HL-60/S4 treated with phorbol 12-myristate 13-acetate at 8.2 ng/mL for 4 days and 3 days (cell line): ENCODE results near the gene ATIC.

ENCODE experiments used
- in situ Hi-C: fragments of 300-500 bp; cut with MboI; formaldehyde crosslinking; loops from 2 replicates; pipeline ENCODE4 v1.15.0; 2022; ENCODE audit warnings: low sequenced_read_pairs

The ATIC gene

GRCh38 chr2:215314896-215315295 lies 3.0 kb downstream of the ATIC start:
- in situ Hi-C loops: no loop called here

GRCh38 chr2:215315301-215315700 lies 3.4 kb downstream of the ATIC start:
- in situ Hi-C loops: no loop called here

DNA sequence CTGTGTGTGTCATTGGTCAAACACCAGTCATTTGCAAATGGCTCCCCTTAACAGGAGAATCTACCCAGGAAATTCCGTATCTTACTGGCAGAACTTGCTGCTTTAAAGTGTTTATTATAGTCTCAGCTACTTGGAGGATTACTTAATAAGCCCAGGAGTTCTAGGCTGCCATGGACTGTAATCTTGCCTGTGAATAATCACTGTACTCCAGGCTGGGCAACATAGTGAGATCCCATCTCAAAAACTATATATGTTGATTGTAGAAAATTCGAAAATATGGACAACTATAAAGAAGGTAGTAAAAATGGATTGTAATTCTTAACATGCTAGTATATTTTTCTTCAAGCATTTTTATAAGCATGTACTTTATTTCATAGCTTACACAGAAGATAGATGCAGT lies 4.5 kb downstream of the ATIC start:
- in situ Hi-C loops: no loop called here

DNA sequence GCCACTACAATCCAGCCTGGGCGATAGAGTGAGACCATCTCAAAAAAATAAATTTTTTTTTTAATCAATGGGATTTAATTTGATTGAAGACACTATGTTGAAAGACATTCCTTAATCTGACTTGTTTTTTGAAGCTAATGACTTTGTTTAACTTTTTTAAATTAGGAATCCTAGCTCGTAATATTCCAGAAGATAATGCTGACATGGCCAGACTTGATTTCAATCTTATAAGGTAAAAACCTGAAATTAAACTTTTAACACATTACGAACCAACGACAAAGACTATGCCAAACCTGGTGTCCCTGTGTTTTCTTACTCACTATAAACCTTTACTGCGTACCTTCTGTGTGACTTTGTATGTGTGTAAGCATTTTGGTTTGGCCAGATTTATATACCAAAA lies 7.6 kb downstream of the ATIC start:
- in situ Hi-C loops: no loop called here

DNA sequence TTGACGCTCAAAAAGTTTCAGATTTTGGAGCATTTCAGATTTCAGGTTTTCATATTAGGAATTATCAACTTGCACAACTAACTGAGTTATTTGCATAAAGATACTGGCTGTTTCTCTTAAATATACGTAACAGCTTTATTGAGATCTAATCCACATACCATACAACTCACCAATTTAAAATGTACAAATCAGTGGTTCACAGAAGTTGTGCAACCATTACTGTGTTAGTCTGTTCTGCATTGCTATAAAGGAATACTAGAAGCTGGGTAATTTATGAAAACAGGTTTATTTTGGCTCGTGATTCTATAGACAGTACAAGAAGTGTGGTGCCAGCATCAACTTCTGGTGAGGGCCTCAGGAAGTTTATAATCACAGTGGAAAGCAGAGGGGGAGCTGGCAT lies 8.2 kb downstream of the ATIC start:
- in situ Hi-C loops: no loop called here

DNA sequence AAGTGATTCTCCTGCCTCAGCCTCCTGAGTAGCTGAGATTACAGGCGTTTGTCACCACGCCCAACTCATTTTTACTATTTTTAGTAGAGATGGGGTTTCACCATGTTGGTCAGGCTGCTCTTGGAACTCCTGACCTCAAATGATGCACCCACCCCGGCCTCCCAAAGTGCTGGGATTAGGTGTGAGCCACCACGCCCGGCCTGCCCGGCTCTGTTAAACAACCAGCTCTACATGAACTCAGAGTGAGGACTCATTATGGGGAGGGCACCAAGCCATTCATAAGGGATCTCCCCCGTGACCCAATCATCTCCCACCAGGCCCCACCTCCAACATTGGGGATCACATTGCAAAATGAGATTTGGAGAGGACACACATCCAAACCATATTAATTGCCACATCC lies 8.8 kb downstream of the ATIC start:
- in situ Hi-C loops: no loop called here

GRCh38 chr2:215324811-215325210 lies 13.0 kb downstream of the ATIC start:
- in situ Hi-C loops: no loop called here

DNA sequence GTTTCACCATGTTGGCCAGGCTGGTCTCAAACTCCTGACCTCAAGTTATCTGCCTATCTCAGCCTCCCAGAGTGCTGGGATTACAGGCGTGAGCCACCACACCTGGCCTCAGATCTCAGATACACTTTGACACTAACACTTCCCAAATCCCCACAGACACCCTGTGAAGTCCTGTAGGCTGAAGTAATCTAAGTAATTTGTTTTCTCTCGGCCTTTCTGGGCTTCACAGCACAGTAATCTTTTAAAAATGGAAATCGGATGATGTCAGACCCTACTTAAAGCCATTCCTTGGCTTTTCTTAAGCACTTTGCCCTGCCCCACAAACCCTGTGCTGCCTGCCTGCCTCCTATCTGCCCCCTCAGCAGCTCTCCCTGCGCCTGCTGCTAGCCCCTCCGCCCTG lies 16.2 kb downstream of the ATIC start:
- in situ Hi-C loops: no loop called here

GRCh38 chr2:215332872-215333595 lies 21.2 kb downstream of the ATIC start:
- in situ Hi-C loops: no loop called here

GRCh38 chr2:215338883-215339679 lies 27.2 kb downstream of the ATIC start:
- in situ Hi-C loops: no loop called here

- in situ Hi-C loops: no loop called here
These were observed 36.0 kb downstream of the ATIC start for GRCh38 chr2:215347878-215348277.

- in situ Hi-C loops: no loop called here
These were observed 40.7 kb downstream of the ATIC start for GRCh38 chr2:215352602-215353001.

GRCh38 chr2:215354771-215355695 lies 43.2 kb downstream of the ATIC start:
- in situ Hi-C loops: no loop called here

GRCh38 chr2:215355801-215356200 lies 43.9 kb downstream of the ATIC start:
- in situ Hi-C loops: no loop called here

DNA sequence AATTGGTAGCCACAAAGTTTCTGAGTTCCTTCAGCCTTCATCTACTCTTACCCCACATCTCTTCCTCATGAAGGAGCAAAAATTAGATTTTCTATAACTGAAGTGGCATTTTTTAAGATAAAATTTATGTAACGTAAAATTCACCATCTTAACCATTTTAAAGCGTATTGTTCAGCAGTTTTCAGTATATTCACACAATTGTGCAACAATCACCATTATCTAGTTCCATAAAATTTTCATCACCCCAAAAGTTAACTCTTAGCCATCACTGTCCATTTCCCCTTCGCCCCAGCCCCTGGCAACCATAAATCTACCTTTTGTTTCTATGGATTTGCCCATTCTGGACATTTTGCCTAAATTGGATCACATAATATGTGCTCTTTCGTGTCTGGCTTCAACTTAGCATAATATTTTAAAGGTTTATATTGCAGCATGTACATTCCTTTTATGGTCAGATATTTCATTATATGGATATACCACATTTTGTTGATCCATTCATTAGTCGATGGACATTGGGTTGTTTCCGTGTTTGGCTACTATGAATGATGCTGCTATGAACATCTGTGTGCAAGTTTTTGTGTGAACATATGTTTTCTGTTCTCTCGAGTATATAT lies 44.6 kb downstream of the ATIC start:
- in situ Hi-C loops: no loop called here

GRCh38 chr2:215356948-215357461 lies 45.1 kb downstream of the ATIC start:
- in situ Hi-C loops: no loop called here

GRCh38 chr2:215357660-215358059 lies 45.8 kb downstream of the ATIC start:
- in situ Hi-C loops: no loop called here

DNA sequence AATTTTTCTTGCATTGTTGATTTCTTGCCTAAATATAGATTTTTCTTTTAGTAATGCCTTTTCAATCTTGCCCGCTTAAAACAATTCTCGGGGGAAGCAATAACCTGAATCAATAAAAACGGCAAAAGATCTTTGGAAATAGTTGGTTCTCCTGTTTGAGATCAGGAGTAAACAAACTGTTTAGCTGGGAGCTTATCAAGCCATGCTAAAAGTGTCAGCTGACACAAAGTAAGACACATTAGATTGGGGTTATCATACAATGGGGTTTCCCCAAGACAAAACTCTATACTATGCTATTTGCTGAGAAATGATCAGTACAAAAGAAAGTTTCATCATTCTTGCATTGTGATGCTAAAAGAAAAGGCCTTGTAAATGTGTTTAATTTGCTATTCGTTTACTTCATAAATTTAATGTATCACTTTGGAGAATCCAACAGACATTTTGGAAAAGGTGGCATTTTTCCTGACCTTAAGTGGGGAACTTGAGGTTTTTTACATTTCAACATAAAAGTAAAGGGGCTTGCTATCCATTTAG lies 46.5 kb downstream of the ATIC start:
- in situ Hi-C loops: no loop called here

DNA sequence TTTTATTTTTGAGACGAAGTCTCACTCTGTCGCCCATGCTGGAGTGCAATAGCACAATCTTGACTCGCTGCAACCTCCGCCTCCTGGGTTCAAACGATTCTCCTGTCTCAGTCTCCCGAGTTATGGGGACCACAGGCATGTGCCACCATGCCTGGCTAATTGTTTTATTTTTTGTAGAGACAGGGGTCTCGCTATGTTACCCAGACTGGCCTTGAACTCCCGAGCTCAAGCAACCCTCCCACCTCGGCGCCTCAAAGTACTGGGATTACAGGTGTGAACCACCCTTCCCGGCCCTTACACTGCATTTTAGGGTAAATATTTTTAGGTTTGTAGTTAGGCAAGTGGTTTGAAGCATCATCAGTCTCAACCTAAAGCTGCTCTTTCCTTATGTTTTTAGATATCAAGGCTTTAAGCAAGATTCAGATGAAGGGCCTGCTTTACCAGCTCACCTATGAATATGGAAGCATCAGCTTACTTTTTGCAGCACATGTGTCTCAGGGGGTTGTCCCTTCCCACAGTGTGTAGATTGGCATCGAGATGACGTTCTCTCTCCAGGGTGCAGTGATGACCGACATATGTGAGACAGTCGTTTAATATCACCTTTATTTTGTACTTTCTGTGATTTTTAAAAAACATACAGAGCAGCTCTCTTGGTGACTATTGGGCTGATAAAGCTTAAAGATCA lies 47.2 kb downstream of the ATIC start:
- in situ Hi-C loops: no loop called here

GRCh38 chr2:215359576-215359922 lies 47.7 kb downstream of the ATIC start:
- in situ Hi-C loops: no loop called here
